ENCODE measurements around the gene LRP10.

LRP10 gene

DNA sequence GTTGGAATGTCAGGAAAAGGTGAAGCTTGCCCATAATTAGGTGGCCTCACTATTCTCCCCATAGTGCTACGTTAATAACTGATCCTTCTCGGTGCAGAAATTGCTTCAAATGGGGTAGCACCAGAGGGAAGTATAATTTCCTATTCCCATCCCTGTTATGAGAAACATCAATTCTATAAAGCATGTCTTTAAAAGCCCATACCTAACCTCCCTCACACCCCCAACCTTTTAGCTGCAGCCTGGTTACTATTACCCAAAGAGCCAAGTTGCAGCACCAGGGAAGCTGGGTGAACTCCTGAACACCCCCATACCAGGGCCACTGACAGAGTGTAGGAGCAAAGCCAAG lies 32.2 kb downstream of the LRP10 start:
- Histone ChIP-seq H3K79me2 (ENCODE audit: control insufficient read depth, insufficient read depth, low read length, poor library complexity) (no peaks in the 10 kb centered on the region), H3K9ac (ENCODE audit: low read length) (no peak overlapping the region), H3K14ac (ENCODE audit: low read length) (no peak overlapping the region), H4K91ac (ENCODE audit: low read depth, low read length) (no peak overlapping the region), H3K9me3 (ENCODE audit: insufficient read depth, low read depth, low read length) (peaks cover 2% of the 10 kb centered on the region), H4K8ac (ENCODE audit: low read depth, low read length) (no peak overlapping the region), H3K79me1 (ENCODE audit: low read length) (no peaks in the 10 kb centered on the region), H3K27ac (ENCODE audit: low read depth, low read length) (no peak overlapping the region), H3K4me3 (ENCODE audit: low read depth, low read length) (no peak overlapping the region), H2AK5ac (ENCODE audit: low read length) (no peak overlapping the region), H2BK120ac (ENCODE audit: insufficient read depth, low read length, poor library complexity) (no peak overlapping the region), H3K23ac (ENCODE audit: low read length) (no peak overlapping the region), H3K4me1 (ENCODE audit: control insufficient read depth in 1 of 2, insufficient read depth in 2 of 2, low read length in 2 of 2) (peaks cover 0 to 1% of the 10 kb centered on the region in 2 experiments), H2BK12ac (ENCODE audit: low read length) (no peak overlapping the region), H4K12ac (ENCODE audit: low read depth, low read length) (no peak overlapping the region), H3K36me3 (ENCODE audit: control insufficient read depth in 1 of 2, insufficient read depth in 2 of 2, low read length in 2 of 2) (peaks cover 49 to 66% of the 10 kb centered on the region in 2 experiments), H3K4ac (ENCODE audit: low read depth, low read length) (no peak overlapping the region), H3K27me3 (ENCODE audit: insufficient read depth, low read length) (no peaks in the 10 kb centered on the region), H3K4me2 (ENCODE audit: low read length) (no peak overlapping the region), H2AFZ (ENCODE audit: insufficient read depth, low read length, poor library complexity) (no peak overlapping the region), H2BK5ac (ENCODE audit: low read depth, low read length, poor library complexity) (no peak overlapping the region), H3K18ac (ENCODE audit: low read length) (no peak overlapping the region)
- WGBS (ENCODE audit: extremely low coverage, insufficient coverage, insufficient read length), result no CpG with 5 or more reads among the region's 2 CpGs
- no peak for DNase-seq

DNA sequence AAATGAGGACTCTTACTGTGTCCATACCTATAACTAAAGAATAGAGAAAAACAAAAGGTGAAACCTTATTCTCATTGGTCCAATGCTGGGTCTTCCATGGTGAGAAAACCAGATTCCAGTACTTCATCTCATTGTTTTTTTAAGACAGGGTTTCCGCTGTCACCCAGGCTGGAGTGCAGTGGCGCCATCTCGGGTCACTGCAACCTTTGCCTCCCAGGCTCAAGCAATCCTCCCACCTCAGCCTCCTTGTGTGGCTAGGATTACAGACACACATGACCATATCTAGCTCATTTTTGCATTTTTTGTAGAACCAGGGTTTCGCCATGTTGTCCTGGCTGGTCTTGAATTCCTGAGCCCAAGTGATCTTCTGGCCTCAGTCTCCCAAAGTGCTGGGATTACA lies 34.1 kb downstream of the LRP10 start:
- no peaks in the 10 kb centered on the region for H3K4me1 ChIP-seq (ENCODE audit: control insufficient read depth in 1 of 2, insufficient read depth in 2 of 2, low read length in 2 of 2)
- H3K36me3 ChIP-seq (ENCODE audit: control insufficient read depth in 1 of 2, insufficient read depth in 2 of 2, low read length in 2 of 2), result peaks cover 59 to 75% of the 10 kb centered on the region in 2 experiments
- no peak overlapping the region for H3K4me3 ChIP-seq (ENCODE audit: low read depth, low read length)
- no CpG with 5 or more reads among the region's 4 CpGs for WGBS (ENCODE audit: extremely low coverage, insufficient coverage, insufficient read length)
- no peak overlapping the region for H2AK5ac ChIP-seq (ENCODE audit: low read length)
- no peak for DNase-seq
- H3K9ac ChIP-seq (ENCODE audit: low read length), result no peak overlapping the region
- H2BK120ac ChIP-seq (ENCODE audit: insufficient read depth, low read length, poor library complexity), result no peak overlapping the region
- no peak overlapping the region for H4K12ac ChIP-seq (ENCODE audit: low read depth, low read length)
- H2AFZ ChIP-seq (ENCODE audit: insufficient read depth, low read length, poor library complexity), result no peak overlapping the region
- no peaks in the 10 kb centered on the region for H3K79me2 ChIP-seq (ENCODE audit: control insufficient read depth, insufficient read depth, low read length, poor library complexity)
- no peak overlapping the region for H3K4me2 ChIP-seq (ENCODE audit: low read length)
- H4K91ac ChIP-seq (ENCODE audit: low read depth, low read length), result no peak overlapping the region
- no peak overlapping the region for H3K23ac ChIP-seq (ENCODE audit: low read length)
- H3K14ac ChIP-seq (ENCODE audit: low read length), result no peak overlapping the region
- no peaks in the 10 kb centered on the region for H3K27me3 ChIP-seq (ENCODE audit: insufficient read depth, low read length)
- H4K8ac ChIP-seq (ENCODE audit: low read depth, low read length), result no peak overlapping the region
- no peak overlapping the region for H3K4ac ChIP-seq (ENCODE audit: low read depth, low read length)
- H3K18ac ChIP-seq (ENCODE audit: low read length), result no peak overlapping the region
- no peaks in the 10 kb centered on the region for H3K79me1 ChIP-seq (ENCODE audit: low read length)
- H3K9me3 ChIP-seq (ENCODE audit: insufficient read depth, low read depth, low read length), result peaks cover 2% of the 10 kb centered on the region
- no peak overlapping the region for H2BK5ac ChIP-seq (ENCODE audit: low read depth, low read length, poor library complexity)
- H3K27ac ChIP-seq (ENCODE audit: low read depth, low read length), result no peak overlapping the region
- no peak overlapping the region for H2BK12ac ChIP-seq (ENCODE audit: low read length)

DNA sequence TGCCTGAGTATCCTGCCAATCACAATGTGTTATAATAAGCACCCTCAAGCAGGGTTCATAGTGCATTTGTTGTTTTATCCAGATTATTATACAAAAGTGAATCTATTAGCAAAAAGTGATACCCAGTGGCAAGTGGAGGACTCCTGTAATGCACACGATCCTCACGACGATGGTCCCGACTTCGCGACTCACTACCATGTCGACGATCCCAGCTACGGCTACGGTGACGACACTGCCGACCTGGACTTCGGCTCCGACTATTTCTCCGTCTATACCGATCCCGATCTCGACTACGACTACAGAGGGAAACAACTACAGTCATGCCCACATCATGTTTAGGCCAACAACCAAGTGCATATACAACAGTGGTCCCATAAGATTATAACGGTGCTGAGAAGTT lies 34.5 kb downstream of the LRP10 start:
- Histone ChIP-seq H4K8ac (ENCODE audit: low read depth, low read length) (no peak overlapping the region), H4K12ac (ENCODE audit: low read depth, low read length) (no peak overlapping the region), H3K79me2 (ENCODE audit: control insufficient read depth, insufficient read depth, low read length, poor library complexity) (no peaks in the 10 kb centered on the region), H3K4me1 (ENCODE audit: control insufficient read depth in 1 of 2, insufficient read depth in 2 of 2, low read length in 2 of 2) (no peaks in the 10 kb centered on the region), H3K4me2 (ENCODE audit: low read length) (no peak overlapping the region), H2BK5ac (ENCODE audit: low read depth, low read length, poor library complexity) (no peak overlapping the region), H3K36me3 (ENCODE audit: control insufficient read depth in 1 of 2, insufficient read depth in 2 of 2, low read length in 2 of 2) (peaks cover 54 to 73% of the 10 kb centered on the region in 2 experiments), H3K27ac (ENCODE audit: low read depth, low read length) (no peak overlapping the region), H3K14ac (ENCODE audit: low read length) (no peak overlapping the region), H3K9me3 (ENCODE audit: insufficient read depth, low read depth, low read length) (peaks cover 2% of the 10 kb centered on the region), H3K9ac (ENCODE audit: low read length) (peak overlapping the region; percentile 3), H2BK12ac (ENCODE audit: low read length) (no peak overlapping the region), H4K91ac (ENCODE audit: low read depth, low read length) (no peak overlapping the region), H3K79me1 (ENCODE audit: low read length) (no peaks in the 10 kb centered on the region), H3K4ac (ENCODE audit: low read depth, low read length) (no peak overlapping the region), H3K18ac (ENCODE audit: low read length) (no peak overlapping the region), H3K27me3 (ENCODE audit: insufficient read depth, low read length) (no peaks in the 10 kb centered on the region), H2AFZ (ENCODE audit: insufficient read depth, low read length, poor library complexity) (no peak overlapping the region), H2BK120ac (ENCODE audit: insufficient read depth, low read length, poor library complexity) (no peak overlapping the region), H2AK5ac (ENCODE audit: low read length) (no peak overlapping the region), H3K4me3 (ENCODE audit: low read depth, low read length) (no peak overlapping the region), H3K23ac (ENCODE audit: low read length) (no peak overlapping the region)
- no CpG with 5 or more reads among the region's 20 CpGs for WGBS (ENCODE audit: extremely low coverage, insufficient coverage, insufficient read length)
- DNase-seq, result no peak

DNA sequence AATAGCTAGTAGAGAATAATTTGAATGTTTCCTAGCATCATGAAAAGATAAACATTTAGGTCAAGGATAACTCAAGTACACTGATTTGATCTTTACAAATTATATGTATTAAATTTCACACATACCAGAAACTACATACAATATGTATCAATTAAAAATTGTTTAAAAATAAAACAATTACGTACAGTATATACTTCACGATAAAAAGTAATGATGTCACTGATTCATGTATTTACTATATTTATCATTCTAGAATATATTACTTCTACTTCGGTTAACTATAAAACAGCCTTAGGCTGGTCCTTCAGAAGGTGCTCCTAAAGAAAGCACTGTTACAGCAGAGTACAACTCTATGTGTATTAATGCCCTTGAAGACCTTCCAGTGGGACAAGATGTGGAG lies 35.9 kb downstream of the LRP10 start:
- Histone ChIP-seq H4K91ac (ENCODE audit: low read depth, low read length) (no peak overlapping the region), H3K79me2 (ENCODE audit: control insufficient read depth, insufficient read depth, low read length, poor library complexity) (no peaks in the 10 kb centered on the region), H2AK5ac (ENCODE audit: low read length) (no peak overlapping the region), H3K79me1 (ENCODE audit: low read length) (no peaks in the 10 kb centered on the region), H4K12ac (ENCODE audit: low read depth, low read length) (no peak overlapping the region), H3K27me3 (ENCODE audit: insufficient read depth, low read length) (no peaks in the 10 kb centered on the region), H3K36me3 (ENCODE audit: control insufficient read depth in 1 of 2, insufficient read depth in 2 of 2, low read length in 2 of 2) (peaks cover 47 to 60% of the 10 kb centered on the region in 2 experiments), H2BK120ac (ENCODE audit: insufficient read depth, low read length, poor library complexity) (no peak overlapping the region), H3K18ac (ENCODE audit: low read length) (no peak overlapping the region), H3K9ac (ENCODE audit: low read length) (no peak overlapping the region), H3K4me3 (ENCODE audit: low read depth, low read length) (no peak overlapping the region), H3K4ac (ENCODE audit: low read depth, low read length) (no peak overlapping the region), H3K9me3 (ENCODE audit: insufficient read depth, low read depth, low read length) (peaks cover 2% of the 10 kb centered on the region), H3K27ac (ENCODE audit: low read depth, low read length) (no peak overlapping the region), H3K4me1 (ENCODE audit: control insufficient read depth in 1 of 2, insufficient read depth in 2 of 2, low read length in 2 of 2) (no peaks in the 10 kb centered on the region), H2AFZ (ENCODE audit: insufficient read depth, low read length, poor library complexity) (no peak overlapping the region), H3K14ac (ENCODE audit: low read length) (no peak overlapping the region), H3K23ac (ENCODE audit: low read length) (no peak overlapping the region), H3K4me2 (ENCODE audit: low read length) (no peak overlapping the region), H4K8ac (ENCODE audit: low read depth, low read length) (no peak overlapping the region), H2BK5ac (ENCODE audit: low read depth, low read length, poor library complexity) (no peak overlapping the region), H2BK12ac (ENCODE audit: low read length) (no peak overlapping the region)
- WGBS (ENCODE audit: extremely low coverage, insufficient coverage, insufficient read length), result no CpG with 5 or more reads among the region's 3 CpGs
- DNase-seq, result no peak
